Head of caudate nucleus (tissue), 42 donors: Measurements from ENCODE around the gene SEMA5A.
A peak's percentile ranks its signal among the peaks of the same experiment; 100 is the strongest.

Source experiments
- DNase-seq, 42 donors: peaks; one replicate each; pipeline versions ENCODE4 v3.0.0 to v3.0.0-alpha.2; 2020 to 2021; ENCODE audit warnings: mixed read lengths in 7 of 42
- intact Hi-C: fragments of 100-400 bp; cut with DNase I; formaldehyde crosslinking; loops from one replicate; pipeline ENCODE4 v1.15.0; 2022

The SEMA5A gene

GRCh38 chr5:9278921-9279603, 266.8 kb downstream of the SEMA5A start:
- intact Hi-C loops, result no loop called here
- no peak for DNase-seq

GRCh38 chr5:9269014-9269413, 276.9 kb downstream of the SEMA5A start:
- no peak for DNase-seq
- intact Hi-C loops, result no loop called here

- DNase-seq, result no peak
- intact Hi-C loops, result no loop called here
Measured at GRCh38 chr5:9268226-9268625, 277.6 kb downstream of the SEMA5A start.

- intact Hi-C loops, result no loop called here
- DNase-seq, result no peak
Measured at GRCh38 chr5:9265441-9266287, 280.2 kb downstream of the SEMA5A start.

- intact Hi-C loops, result no loop called here
- DNase-seq, result no peak
Measured at GRCh38 chr5:9264301-9264700, 281.6 kb downstream of the SEMA5A start.

- DNase-seq, result no peak
- intact Hi-C loops, result no loop called here
Measured at GRCh38 chr5:9263656-9264055, 282.2 kb downstream of the SEMA5A start.

- no peak for DNase-seq
Measured at GRCh38 chr5:9251379-9251980, 294.4 kb downstream of the SEMA5A start.

GRCh38 chr5:9249231-9249630, 296.6 kb downstream of the SEMA5A start:
- intact Hi-C loops, result no loop called here

More at GRCh38 chr5:9251379-9251980, 294.4 kb downstream of the SEMA5A start:
- intact Hi-C loops, result no loop called here

GRCh38 chr5:9245071-9245470, 300.8 kb downstream of the SEMA5A start:
- DNase-seq, result peak in 3 of 42 donors; percentile 21 to 51 (median 33)
- intact Hi-C loops, result no loop called here

More at GRCh38 chr5:9249231-9249630, 296.6 kb downstream of the SEMA5A start:
- DNase-seq, result no peak

- DNase-seq, result no peak
- intact Hi-C loops, result no loop called here
Measured at GRCh38 chr5:9244417-9244816, 301.5 kb downstream of the SEMA5A start.

GRCh38 chr5:9241479-9242305, 304.2 kb downstream of the SEMA5A start:
- peak in 3 of 42 donors; percentile 21 to 40 (median 24) for DNase-seq
- intact Hi-C loops, result no loop called here

GRCh38 chr5:9240431-9240830, 305.4 kb downstream of the SEMA5A start:
- intact Hi-C loops, result no loop called here
- DNase-seq, result no peak

GRCh38 chr5:9239626-9240025, 306.2 kb downstream of the SEMA5A start:
- intact Hi-C loops, result no loop called here
- DNase-seq, result no peak

- no peak for DNase-seq
- intact Hi-C loops, result no loop called here
Measured at GRCh38 chr5:9239071-9239470, 306.8 kb downstream of the SEMA5A start.

GRCh38 chr5:9233712-9234111, 312.2 kb downstream of the SEMA5A start:
- intact Hi-C loops, result no loop called here
- no peak for DNase-seq

GRCh38 chr5:9233035-9233434, 312.8 kb downstream of the SEMA5A start:
- intact Hi-C loops, result no loop called here
- no peak for DNase-seq

- no peak for DNase-seq
- intact Hi-C loops, result no loop called here
Measured at GRCh38 chr5:9231842-9232241, 314.0 kb downstream of the SEMA5A start.

GRCh38 chr5:9230355-9230754, 315.5 kb downstream of the SEMA5A start:
- intact Hi-C loops, result no loop called here
- no peak for DNase-seq

- intact Hi-C loops, result no loop called here
- DNase-seq, result no peak
Measured at GRCh38 chr5:9226016-9226536, 319.8 kb downstream of the SEMA5A start.
